B cell (primary cell): ENCODE measurements around the gene C20orf204. TPM values are rescaled to one million over a fixed set of nuclear protein-coding genes. Genes with fewer than 3 reads are reported as not detected.

Source experiments
- ATAC-seq: fragments of 200-7000 bp; cut with Tn5 transposase; one replicate; pipeline ENCODE4 v1.10.0; 2021; ENCODE audit warnings: low read depth, mild to moderate bottlenecking, moderate number of reproducible peaks, moderate library complexity
- CTCF ChIA-PET: fragments of 350-600 bp; sonication (Branson Sonifier 250); formaldehyde crosslinking; loops from one replicate; lab custom pipeline; 2021; ENCODE audit warnings: antibody characterized with exemption, inconsistent platforms; lab: Charles Lee
- POLR2A ChIA-PET: fragments of 350-600 bp; sonication (Branson Sonifier 250); formaldehyde crosslinking; loops from one replicate; lab custom pipeline; 2021; ENCODE audit warnings: antibody characterized with exemption; lab: Charles Lee
- DNase-seq: peaks from one replicate; pipeline ENCODE4 v3.0.0; 2013
- H2AFZ ChIP-seq: 2 replicates; pipeline ENCODE4 v1.6.1; 2012; ENCODE audit warnings: mild to moderate bottlenecking, low read depth, low read length; ENCODE audit not compliant: insufficient read depth, poor library complexity, severe bottlenecking
- H3K27ac ChIP-seq, 2 donors: 1 replicate in 1 of 2; 2 replicates in 1 of 2; pipeline ENCODE4 v1.5.1; 2012 to 2013; ENCODE audit warnings: low read length in 2 of 2, mild to moderate bottlenecking in 2 of 2, moderate library complexity in 1 of 2
- H3K27me3 ChIP-seq, 4 experiments: fragments of 200-600 bp in 1 of 4; sonication (generic) in 1 of 4; replicated peaks in 1 of 4; 1 replicate in 2 of 4; 2 replicates in 2 of 4; pipeline versions ENCODE4 v1.6.1 to v1.7.0; 2013 to 2016; ENCODE audit warnings: low read length in 3 of 4, mild to moderate bottlenecking in 2 of 4, mixed read lengths in 1 of 4, moderate library complexity in 1 of 4; ENCODE audit not compliant: insufficient read depth in 4 of 4, control insufficient read depth in 3 of 4; ENCODE audit errors: control extremely low read depth in 1 of 4
- H3K36me3 ChIP-seq, 2 experiments: replicated peaks in 1 of 2; 1 replicate in 1 of 2; 2 replicates in 1 of 2; pipeline versions ENCODE4 v1.6.1 to v1.7.1; 2013; ENCODE audit warnings: low read length in 1 of 2; ENCODE audit not compliant: insufficient read depth in 2 of 2, control insufficient read depth in 1 of 2; ENCODE audit errors: control extremely low read depth in 1 of 2, extremely low read depth in 1 of 2
- H3K4me1 ChIP-seq, 2 donors: fragments of 200-600 bp in 1 of 2; sonication (generic) in 1 of 2; 1 replicate in 1 of 2; 2 replicates in 1 of 2; pipeline versions ENCODE4 v1.5.1 to v1.6.1; 2013 to 2017; ENCODE audit warnings: low read length in 2 of 2; ENCODE audit not compliant: control insufficient read depth in 2 of 2, insufficient read depth in 2 of 2
- H3K4me2 ChIP-seq: replicated peaks from 2 replicates; pipeline ENCODE3; 2012; ENCODE audit warnings: mild to moderate bottlenecking, low read depth, low read length; ENCODE audit not compliant: poor library complexity, severe bottlenecking
- H3K4me3 ChIP-seq, 5 experiments: fragments of 200-600 bp in 1 of 5; sonication (generic) in 1 of 5; 1 replicate in 3 of 5; 2 replicates in 2 of 5; pipeline versions ENCODE4 v1.5.1 to v1.7.0; 2011 to 2016; ENCODE audit warnings: low read length in 4 of 5, mild to moderate bottlenecking in 4 of 5, low read depth in 2 of 5, control low read depth in 1 of 5, moderate library complexity in 1 of 5; ENCODE audit not compliant: insufficient read depth in 1 of 5; ENCODE audit errors: control extremely low read depth in 1 of 5, extremely low read depth in 1 of 5
- H3K79me2 ChIP-seq: fragments of 200-600 bp; sonication (generic); one replicate; pipeline ENCODE4 v1.6.0; 2016; ENCODE audit warnings: low read length; ENCODE audit not compliant: control insufficient read depth, insufficient read depth
- H3K9ac ChIP-seq: fragments of 200-600 bp; sonication (generic); 2 replicates; pipeline ENCODE4 v1.6.1; 2017; ENCODE audit warnings: mild to moderate bottlenecking, low read length, moderate library complexity
- H3K9me3 ChIP-seq, 3 donors: one replicate each; pipeline versions ENCODE4 v1.6.1 to v1.7.1; 2013; ENCODE audit warnings: low read length in 2 of 3; ENCODE audit not compliant: control insufficient read depth in 2 of 3, insufficient read depth in 1 of 3; ENCODE audit errors: control extremely low read depth in 1 of 3
- H4K20me1 ChIP-seq: 2 replicates; pipeline ENCODE4 v1.6.0; 2012; ENCODE audit warnings: mild to moderate bottlenecking, low read length; ENCODE audit not compliant: insufficient read depth, control insufficient read depth, poor library complexity, severe bottlenecking
- H3K27ac Mint-ChIP-seq: one replicate; pipeline ENCODE4 v1.8.0; 2021; ENCODE audit warnings: mixed read lengths
- H3K27me3 Mint-ChIP-seq: one replicate; pipeline ENCODE4 v1.8.0; 2021; ENCODE audit warnings: mixed read lengths
- H3K4me1 Mint-ChIP-seq: one replicate; pipeline ENCODE4 v1.8.0; 2021; ENCODE audit warnings: mixed read lengths
- H3K4me3 Mint-ChIP-seq: one replicate; pipeline ENCODE4 v1.8.0; 2021; ENCODE audit warnings: mixed read lengths
- H3K9me3 Mint-ChIP-seq: one replicate; pipeline ENCODE4 v1.8.0; 2022; ENCODE audit warnings: mixed read lengths; ENCODE audit not compliant: insufficient read depth
- EZH2 ChIP-seq: IDR thresholded peaks from 2 replicates; pipeline ENCODE4 v1.6.1; 2012; ENCODE audit warnings: borderline replicate concordance, low read depth, mild to moderate bottlenecking, moderate library complexity, low read length; ENCODE audit not compliant: insufficient read depth, poor library complexity, severe bottlenecking
- WGBS: methylation state at CpG from one replicate; pipeline ENCODE4 v1.1.5; 2013; ENCODE audit warnings: missing lambda C conversion rate; ENCODE audit not compliant: insufficient coverage; 5-methylcytosine and 5-hydroxymethylcytosine counted together
- intact Hi-C: fragments of 100-400 bp; cut with micrococcal nuclease; formaldehyde crosslinking; loops from one replicate; pipeline ENCODE4 v1.10.0; 2022
- polyA plus RNA-seq: library from polyadenylated mRNA; depleted of rRNA; stranded (reverse); fragments of >200 nt; gene quantifications from 2 replicates; pipeline ENCODE4 v1.2.3, GENCODE V29; 2012
- total RNA-seq, 2 donors: library from RNA; stranded (reverse); fragments of 120-200 nt in 1 of 2; gene quantifications; 1 replicate in 1 of 2; 2 replicates in 1 of 2; pipeline versions ENCODE4 v1.2.3 to v1.2.4, GENCODE V29; 2013 to 2022
- TF ChIP-seq, protein P1 (sequence below): fragments of 200-600 bp; IDR thresholded peaks from one replicate; pipeline ENCODE4 v1.8.0; 2022; ENCODE audit warnings: antibody characterized with exemption, mild to moderate bottlenecking

Gene C20orf204
- total and polyA plus RNA-seq, 2 donors (not counting 1 experiment from before 2014, with no cell fraction given) = 0.24 to 2.5 TPM

DNA sequence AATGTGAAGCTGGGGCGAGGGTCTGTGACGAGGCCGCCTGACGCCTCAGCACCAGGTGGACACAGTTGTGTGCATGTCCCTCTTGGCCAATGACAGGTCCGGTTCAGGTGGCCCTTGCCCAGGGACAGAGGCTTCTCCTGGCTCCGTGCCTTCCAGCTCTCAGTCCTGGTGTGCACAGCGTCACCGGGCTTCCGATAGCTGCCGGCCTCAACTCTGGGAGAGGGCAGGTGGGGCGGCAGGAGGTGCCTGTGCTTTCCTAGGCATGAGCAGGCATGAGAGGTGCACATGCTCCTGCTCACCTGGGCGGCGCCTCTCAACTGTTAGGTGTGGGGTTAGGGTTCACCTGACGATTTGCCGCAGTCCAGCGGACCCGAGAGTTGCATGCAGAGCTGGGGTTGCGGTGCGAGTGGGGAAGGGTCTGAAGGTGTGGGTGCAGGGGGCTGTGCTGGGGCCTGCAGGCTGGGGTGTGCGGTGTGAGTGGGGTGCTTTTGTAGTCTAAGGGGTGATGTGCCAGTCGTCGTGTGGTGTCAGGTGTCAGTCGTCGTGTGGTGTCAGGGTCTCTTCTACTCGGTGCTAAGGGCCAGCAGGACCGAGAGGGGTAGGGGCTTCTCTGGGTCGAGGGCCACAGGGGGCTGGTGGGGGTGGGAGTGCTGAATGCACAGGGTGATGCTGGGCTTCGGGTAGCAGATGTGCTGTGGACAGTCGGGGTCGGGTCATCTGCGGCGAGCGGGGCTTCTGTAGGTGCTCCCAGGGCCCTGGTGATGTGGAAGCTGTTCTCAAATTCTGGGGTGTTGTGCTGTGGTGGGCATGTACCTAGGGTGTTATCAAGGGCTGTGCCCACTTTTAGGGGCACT is 17.2 kb downstream of the C20orf204 start:
- H3K27me3 Mint-ChIP-seq = peaks cover 27% of the 10 kb centered on the region
- H2AFZ ChIP-seq = no peak overlapping the region
- WGBS = 87% methylated on average over 32 of the region's 33 CpGs
- H3K9me3 ChIP-seq = peaks cover 0 to 18% (median 0%) of the 10 kb centered on the region in 3 donors
- H3K27me3 ChIP-seq = peaks cover 0 to 68% (median 27%) of the 10 kb centered on the region in 4 experiments
- H3K9me3 Mint-ChIP-seq = no peaks in the 10 kb centered on the region
- no peaks in the 10 kb centered on the region for H3K36me3 ChIP-seq
- H4K20me1 ChIP-seq = no peaks in the 10 kb centered on the region
- H3K27ac Mint-ChIP-seq = no peak overlapping the region
- no peak overlapping the region for H3K27ac ChIP-seq
- DNase-seq = no peak
- ChIA-PET POLR2A (interaction anchor here (0.6 kb wide), 1 partner anchor 7 kb away, joined by 3 read pairs; no protein-coding TSS in a partner anchor), CTCF (interaction anchor here (0.6 to 2.3 kb wide), 6 partner anchors 12 to 72 kb away, joined by 3 to 10 read pairs (median 6); no protein-coding TSS in a partner anchor)
- ATAC-seq = no peak
- H3K9ac ChIP-seq = no peak overlapping the region
- intact Hi-C loops = no loop called here
- no peak overlapping the region for H3K4me2 ChIP-seq
- no peaks in the 10 kb centered on the region for H3K79me2 ChIP-seq
- TF ChIP-seq, protein P1, sequence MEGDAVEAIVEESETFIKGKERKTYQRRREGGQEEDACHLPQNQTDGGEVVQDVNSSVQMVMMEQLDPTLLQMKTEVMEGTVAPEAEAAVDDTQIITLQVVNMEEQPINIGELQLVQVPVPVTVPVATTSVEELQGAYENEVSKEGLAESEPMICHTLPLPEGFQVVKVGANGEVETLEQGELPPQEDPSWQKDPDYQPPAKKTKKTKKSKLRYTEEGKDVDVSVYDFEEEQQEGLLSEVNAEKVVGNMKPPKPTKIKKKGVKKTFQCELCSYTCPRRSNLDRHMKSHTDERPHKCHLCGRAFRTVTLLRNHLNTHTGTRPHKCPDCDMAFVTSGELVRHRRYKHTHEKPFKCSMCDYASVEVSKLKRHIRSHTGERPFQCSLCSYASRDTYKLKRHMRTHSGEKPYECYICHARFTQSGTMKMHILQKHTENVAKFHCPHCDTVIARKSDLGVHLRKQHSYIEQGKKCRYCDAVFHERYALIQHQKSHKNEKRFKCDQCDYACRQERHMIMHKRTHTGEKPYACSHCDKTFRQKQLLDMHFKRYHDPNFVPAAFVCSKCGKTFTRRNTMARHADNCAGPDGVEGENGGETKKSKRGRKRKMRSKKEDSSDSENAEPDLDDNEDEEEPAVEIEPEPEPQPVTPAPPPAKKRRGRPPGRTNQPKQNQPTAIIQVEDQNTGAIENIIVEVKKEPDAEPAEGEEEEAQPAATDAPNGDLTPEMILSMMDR = no peak
- no peak for TF ChIP-seq EZH2
- H3K4me3 ChIP-seq = no peak overlapping the region
- H3K4me1 ChIP-seq = peaks cover 19 to 23% of the 10 kb centered on the region in 2 donors
- H3K4me3 Mint-ChIP-seq = no peak overlapping the region
- peaks cover 15% of the 10 kb centered on the region for H3K4me1 Mint-ChIP-seq
